Spleen (tissue), 11 donors: Measurements from ENCODE around the gene SOST. TPM values are rescaled to one million over a fixed set of nuclear protein-coding genes. Genes with fewer than 3 reads are reported as not detected.

Experiments used
- DNase-seq: peaks from one replicate; pipeline ENCODE4 v3.0.0-alpha.2; 2020
- H3K27ac ChIP-seq, 8 donors: fragments of 200-600 bp; sonication (generic) in 7 of 8; 1 replicate in 4 of 8; 2 replicates in 4 of 8; pipeline versions ENCODE4 v1.5.0 to v1.8.0; 2016 to 2021; ENCODE audit warnings: inconsistent platforms in 4 of 8, mild to moderate bottlenecking in 4 of 8, moderate library complexity in 1 of 8
- H3K27me3 ChIP-seq, 7 donors: fragments of 200-600 bp; sonication (generic) in 6 of 7; replicated peaks in 1 of 7; 1 replicate in 4 of 7; 2 replicates in 3 of 7; pipeline versions ENCODE4 v1.5.0 to v1.8.0; 2016 to 2021; ENCODE audit warnings: inconsistent platforms in 3 of 7, mild to moderate bottlenecking in 1 of 7
- H3K36me3 ChIP-seq, 6 donors: fragments of 200-600 bp; sonication (generic) in 5 of 6; 1 replicate in 4 of 6; 2 replicates in 2 of 6; pipeline versions ENCODE4 v1.5.0 to v1.8.0; 2016 to 2021; ENCODE audit warnings: inconsistent platforms in 2 of 6
- H3K4me1 ChIP-seq, 6 donors: fragments of 200-600 bp; sonication (generic) in 5 of 6; 1 replicate in 3 of 6; 2 replicates in 3 of 6; pipeline versions ENCODE4 v1.5.0 to v1.8.0; 2016 to 2021; ENCODE audit warnings: inconsistent platforms in 3 of 6
- H3K4me3 ChIP-seq, 8 donors: fragments of 200-600 bp; sonication (generic) in 7 of 8; 1 replicate in 4 of 8; 2 replicates in 4 of 8; pipeline versions ENCODE4 v1.5.0 to v1.8.0; 2016 to 2021; ENCODE audit warnings: inconsistent platforms in 4 of 8, mild to moderate bottlenecking in 4 of 8, moderate library complexity in 2 of 8
- H3K9me3 ChIP-seq, 8 donors: fragments of 200-600 bp; sonication (generic) in 7 of 8; 1 replicate in 4 of 8; 2 replicates in 4 of 8; pipeline versions ENCODE4 v1.5.0 to v1.8.0; 2016 to 2021; ENCODE audit warnings: inconsistent platforms in 4 of 8
- POLR2A ChIP-seq, 3 donors: fragments of 450-650 bp; IDR thresholded peaks; one replicate each; pipeline ENCODE4 v1.5.1; 2017; ENCODE audit warnings: antibody characterized with exemption in 3 of 3, mild to moderate bottlenecking in 1 of 3
- POLR2AphosphoS5 ChIP-seq, 3 donors: sonication (generic); formaldehyde crosslinking; IDR thresholded peaks; one replicate each; pipeline ENCODE4 v1.5.1; 2017; ENCODE audit warnings: antibody characterized with exemption in 3 of 3
- WGBS, 5 donors: extraction: QIAGEN DNeasy Blood & Tissue Kit in 3 of 5; methylation state at CpG; one replicate each; pipeline versions ENCODE4 v1.1.5 to v1.1.7; 2013 to 2018; 5-methylcytosine and 5-hydroxymethylcytosine counted together
- intact Hi-C: fragments of 100-400 bp; cut with DNase I; formaldehyde crosslinking; loops from one replicate; pipeline ENCODE4 v1.15.0; 2023; ENCODE audit warnings: low total_unique reads
- polyA plus RNA-seq, 3 donors: library from polyadenylated mRNA; stranded (reverse); fragments of 200-250 nt; gene quantifications; one replicate each; pipeline ENCODE4 v1.2.1, GENCODE V29; 2013
- total RNA-seq, 7 donors: library from RNA; depleted of rRNA in 3 of 7; stranded (reverse); fragments of >200 nt in 3 of 7; fragmentation: NEBNext Ultra II Directional in 4 of 7; extraction: Animal tissue kit (Norgen Biotek cat#: 25700) in 4 of 7; gene quantifications; one replicate each; pipeline versions ENCODE4 v1.1.0 to v1.2.1, GENCODE V29; 2016 to 2021
- TF ChIP-seq, protein P1 (sequence below), 11 experiments: fragments of 200-600 bp in 7 of 11; fragments of 450-650 bp in 4 of 11; sonication (generic) in 4 of 11; IDR thresholded peaks in 8 of 11; conservative IDR thresholded peaks in 3 of 11; 1 replicate in 7 of 11; 2 replicates in 4 of 11; pipeline versions ENCODE4 v1.4.0 to v1.8.0; 2016 to 2021; ENCODE audit warnings: antibody characterized with exemption in 11 of 11, inconsistent platforms in 4 of 11, mild to moderate bottlenecking in 1 of 11
- donor health status: healthy with polysubstance abuse.
- donor health status: DM: no; HTN: no; CAD: no; lungs with moderate emphysema.
- donor health status: DM: no; HTN: no; CAD: no.
- donor health status: Bipolar disorder and iron deficiency.
- donor health status: healthy.
- donor health status: DM: no; HTN: no; CAD: no.
- donor health status: DM: yes; HTN: yes; CAD: no.

The SOST gene
- total and polyA plus RNA-seq, 10 donors: 0.04 TPM; not detected in 9

DNA sequence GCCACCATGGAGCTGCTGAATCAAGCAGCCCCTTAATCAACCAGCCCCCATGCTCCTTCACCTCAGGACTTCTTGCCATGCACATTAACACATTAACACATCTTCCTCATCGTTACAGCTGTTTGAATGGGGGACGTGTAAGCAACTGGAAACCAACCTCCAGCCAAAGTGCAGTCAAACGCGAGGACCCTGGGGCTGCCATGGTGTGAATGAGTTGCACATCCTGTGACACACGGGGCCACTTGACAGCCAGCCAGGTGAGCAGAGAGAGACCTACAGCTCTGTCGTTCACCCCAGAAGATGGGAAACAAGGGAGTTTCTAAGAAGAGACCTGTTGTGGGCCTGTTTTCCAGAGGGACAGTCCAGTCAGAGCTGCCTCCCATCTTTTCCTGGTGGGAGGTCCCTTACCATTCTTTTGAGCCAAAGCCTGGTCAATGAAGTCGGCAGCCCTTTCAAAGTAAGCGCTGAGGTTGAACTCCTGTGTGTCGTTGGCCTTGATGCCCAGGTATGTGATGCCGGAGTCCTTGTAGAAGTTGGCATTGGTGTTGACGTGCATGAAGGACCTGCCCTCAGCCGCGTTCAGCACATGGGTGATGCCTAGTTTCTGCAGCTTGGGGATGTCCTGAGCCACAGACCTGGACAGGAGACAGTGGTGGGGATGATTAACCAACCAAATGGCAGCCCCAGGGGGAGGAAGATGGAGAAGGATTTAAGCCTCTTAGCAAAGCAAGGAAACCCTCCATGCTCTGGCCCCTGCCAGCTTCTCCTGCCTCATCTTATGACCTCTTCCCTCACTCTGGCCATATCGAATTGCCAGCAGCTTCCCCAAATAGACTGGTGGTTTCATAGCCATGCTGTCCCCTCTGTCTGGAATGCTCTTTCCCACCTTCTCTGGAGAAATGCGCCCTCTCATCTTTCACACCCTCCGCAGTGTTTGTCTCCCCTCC lies 16.0 kb upstream of the SOST start:
- no peak overlapping the region for H3K4me3 ChIP-seq
- 77 to 85% (median 82%) methylated on average over 15 to 16 of the region's 16 CpGs for WGBS, 5 donors
- TF ChIP-seq, protein P1, sequence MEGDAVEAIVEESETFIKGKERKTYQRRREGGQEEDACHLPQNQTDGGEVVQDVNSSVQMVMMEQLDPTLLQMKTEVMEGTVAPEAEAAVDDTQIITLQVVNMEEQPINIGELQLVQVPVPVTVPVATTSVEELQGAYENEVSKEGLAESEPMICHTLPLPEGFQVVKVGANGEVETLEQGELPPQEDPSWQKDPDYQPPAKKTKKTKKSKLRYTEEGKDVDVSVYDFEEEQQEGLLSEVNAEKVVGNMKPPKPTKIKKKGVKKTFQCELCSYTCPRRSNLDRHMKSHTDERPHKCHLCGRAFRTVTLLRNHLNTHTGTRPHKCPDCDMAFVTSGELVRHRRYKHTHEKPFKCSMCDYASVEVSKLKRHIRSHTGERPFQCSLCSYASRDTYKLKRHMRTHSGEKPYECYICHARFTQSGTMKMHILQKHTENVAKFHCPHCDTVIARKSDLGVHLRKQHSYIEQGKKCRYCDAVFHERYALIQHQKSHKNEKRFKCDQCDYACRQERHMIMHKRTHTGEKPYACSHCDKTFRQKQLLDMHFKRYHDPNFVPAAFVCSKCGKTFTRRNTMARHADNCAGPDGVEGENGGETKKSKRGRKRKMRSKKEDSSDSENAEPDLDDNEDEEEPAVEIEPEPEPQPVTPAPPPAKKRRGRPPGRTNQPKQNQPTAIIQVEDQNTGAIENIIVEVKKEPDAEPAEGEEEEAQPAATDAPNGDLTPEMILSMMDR (IDR thresholded peaks at IDR 0.05 in 8 of 11, conservative IDR thresholded peaks at IDR 0.05 in 3 of 11): no peak
- no peak for TF ChIP-seq POLR2AphosphoS5 (IDR thresholded peaks at IDR 0.05)
- TF ChIP-seq POLR2A (IDR thresholded peaks at IDR 0.05): no peak
- peaks cover 0 to 64% (median 41%) of the 10 kb centered on the region in 6 donors for H3K36me3 ChIP-seq
- peaks cover 4 to 77% (median 48%) of the 10 kb centered on the region in 6 donors for H3K4me1 ChIP-seq
- no peaks in the 10 kb centered on the region for H3K27me3 ChIP-seq
- peak overlapping the region in 2 of 8 donors; percentile 69 to 75 for H3K27ac ChIP-seq
- H3K9me3 ChIP-seq: no peaks in the 10 kb centered on the region
- intact Hi-C loops: no loop called here
- DNase-seq: peak; percentile 58

DNA sequence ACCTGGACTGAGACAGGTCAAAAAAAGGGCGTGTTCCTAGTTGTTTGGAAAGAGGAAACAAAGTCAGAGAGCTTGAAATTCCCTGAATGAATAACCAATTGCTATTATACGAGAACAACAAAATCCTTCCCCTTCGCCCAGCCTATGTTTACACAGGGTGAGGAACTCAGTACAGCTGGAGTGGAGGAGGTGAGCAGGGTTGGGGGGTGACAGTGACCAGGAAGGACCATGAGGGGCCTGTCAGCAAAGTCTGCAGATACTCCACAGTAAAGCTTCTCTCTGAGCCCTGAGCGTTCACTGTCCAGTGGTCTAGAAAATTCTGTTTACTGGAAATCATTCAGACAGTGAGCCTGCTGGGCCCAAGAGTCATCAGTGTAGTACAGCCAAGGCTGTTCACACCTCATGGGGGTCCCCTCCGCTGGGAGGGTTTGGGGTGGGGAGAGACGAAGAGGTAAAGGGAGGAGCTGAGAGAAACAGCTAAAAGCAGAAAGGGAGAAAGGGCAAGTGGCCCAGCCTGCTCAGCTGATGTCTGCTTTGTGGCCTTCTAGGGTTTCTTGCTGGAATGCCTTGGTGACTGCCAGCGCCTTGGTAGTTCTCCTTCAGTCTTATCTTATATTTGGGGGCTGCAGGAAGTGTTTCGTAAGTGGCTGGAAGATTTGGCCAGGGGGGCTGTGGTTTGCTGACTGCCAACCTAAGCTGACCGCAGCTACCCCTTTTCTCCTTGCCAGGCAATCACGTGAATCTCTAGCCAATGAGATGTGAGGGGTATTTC lies 14.5 kb upstream of the SOST start:
- peak; percentile 77 for DNase-seq
- Histone ChIP-seq H3K27ac (peak overlapping the region in 7 of 8 donors; percentile 27 to 82 (median 60)), H3K36me3 (peaks cover 0 to 74% (median 49%) of the 10 kb centered on the region in 6 donors), H3K4me1 (peaks cover 0 to 84% (median 55%) of the 10 kb centered on the region in 6 donors), H3K27me3 (no peaks in the 10 kb centered on the region), H3K9me3 (no peaks in the 10 kb centered on the region), H3K4me3 (no peak overlapping the region)
- TF ChIP-seq, protein P1 (IDR thresholded peaks at IDR 0.05 in 8 of 11, conservative IDR thresholded peaks at IDR 0.05 in 3 of 11): no peak
- TF ChIP-seq POLR2AphosphoS5 (IDR thresholded peaks at IDR 0.05): peak in 1 of 3 donors; percentile 48
- 39 to 53% (median 44%) methylated on average over 10 of the region's 10 CpGs for WGBS, 5 donors
- intact Hi-C loops: no loop called here

GRCh38 chr17:43771463-43771862 lies 12.9 kb upstream of the SOST start:
- Histone ChIP-seq H3K4me3 (no peak overlapping the region), H3K4me1 (peaks cover 0 to 84% (median 52%) of the 10 kb centered on the region in 6 donors), H3K36me3 (peaks cover 0 to 85% (median 49%) of the 10 kb centered on the region in 6 donors), H3K9me3 (no peaks in the 10 kb centered on the region), H3K27ac (no peak overlapping the region), H3K27me3 (no peaks in the 10 kb centered on the region)
- intact Hi-C loops: no loop called here
- TF ChIP-seq POLR2AphosphoS5 (IDR thresholded peaks at IDR 0.05): no peak
- TF ChIP-seq POLR2A (IDR thresholded peaks at IDR 0.05): no peak
- TF ChIP-seq, protein P1 (IDR thresholded peaks at IDR 0.05 in 8 of 11, conservative IDR thresholded peaks at IDR 0.05 in 3 of 11): no peak
- WGBS, 5 donors: 86 to 96% (median 92%) methylated on average over 9 of the region's 9 CpGs
- peak; percentile 59 for DNase-seq
